HG03520 (cell line): ENCODE measurements around the gene CACNA1C.

Experiments
- ATAC-seq: cut with Tn5 transposase; IDR thresholded peaks from one replicate; pipeline ENCODE4 v1.9.1; 2021; ENCODE audit warnings: mild to moderate bottlenecking, moderate library complexity; ENCODE audit not compliant: unreplicated experiment

CACNA1C gene

GRCh38 chr12:2529807-2530206, 477.0 kb downstream of the CACNA1C start:
- ATAC-seq: no peak

- no peak for ATAC-seq
These were observed 478.6 kb downstream of the CACNA1C start for GRCh38 chr12:2531371-2531770.

GRCh38 chr12:2533036-2533435, 480.2 kb downstream of the CACNA1C start:
- no peak for ATAC-seq

GRCh38 chr12:2535583-2536204, 482.9 kb downstream of the CACNA1C start:
- ATAC-seq: no peak

GRCh38 chr12:2536724-2537123, 483.9 kb downstream of the CACNA1C start:
- no peak for ATAC-seq

GRCh38 chr12:2537868-2538541, 485.2 kb downstream of the CACNA1C start:
- ATAC-seq: no peak

GRCh38 chr12:2539938-2540337, 487.2 kb downstream of the CACNA1C start:
- no peak for ATAC-seq

GRCh38 chr12:2540535-2540941, 487.8 kb downstream of the CACNA1C start:
- no peak for ATAC-seq

- no peak for ATAC-seq
These were observed 488.9 kb downstream of the CACNA1C start for GRCh38 chr12:2541631-2542204.

- no peak for ATAC-seq
These were observed 491.0 kb downstream of the CACNA1C start for GRCh38 chr12:2543801-2544200.

- ATAC-seq: no peak
These were observed 491.4 kb downstream of the CACNA1C start for GRCh38 chr12:2544230-2544629.

GRCh38 chr12:2547273-2548044, 494.7 kb downstream of the CACNA1C start:
- ATAC-seq: no peak

GRCh38 chr12:2548081-2548480, 495.3 kb downstream of the CACNA1C start:
- no peak for ATAC-seq

- ATAC-seq: no peak
These were observed 498.0 kb downstream of the CACNA1C start for GRCh38 chr12:2550561-2551411.

GRCh38 chr12:2551412-2551900, 498.7 kb downstream of the CACNA1C start:
- ATAC-seq: no peak

GRCh38 chr12:2552000-2552756, 499.4 kb downstream of the CACNA1C start:
- ATAC-seq: no peak

GRCh38 chr12:2553388-2554126, 500.8 kb downstream of the CACNA1C start:
- ATAC-seq: no peak

GRCh38 chr12:2555487-2556082, 502.8 kb downstream of the CACNA1C start:
- ATAC-seq: no peak

GRCh38 chr12:2557597-2557996, 504.8 kb downstream of the CACNA1C start:
- ATAC-seq: no peak
